Testis (tissue), 3 donors: Measurements from ENCODE around the gene TAS2R1. TPM values are rescaled to one million over a fixed set of nuclear protein-coding genes. Genes with fewer than 3 reads are reported as not detected.

Experiments used
- DNase-seq: peaks from one replicate; pipeline ENCODE4 v3.0.0-alpha.2; 2019
- H3K27ac ChIP-seq, 2 donors: fragments of 200-600 bp; sonication (generic); one replicate each; pipeline ENCODE4 v1.5.1; 2019
- H3K27me3 ChIP-seq: fragments of 200-600 bp; sonication (generic); one replicate; pipeline ENCODE4 v1.5.1; 2019
- H3K36me3 ChIP-seq: fragments of 200-600 bp; sonication (generic); one replicate; pipeline ENCODE4 v1.5.1; 2017; ENCODE audit warnings: low read depth; ENCODE audit errors: missing control alignments
- H3K4me1 ChIP-seq: fragments of 200-600 bp; sonication (generic); one replicate; pipeline ENCODE4 v1.5.1; 2019
- H3K4me3 ChIP-seq, 2 donors: fragments of 200-600 bp; sonication (generic); one replicate each; pipeline ENCODE4 v1.5.1; 2017 to 2019
- H3K9me3 ChIP-seq: fragments of 200-600 bp; sonication (generic); one replicate; pipeline ENCODE4 v1.5.1; 2017
- CTCF ChIP-seq, 3 experiments: fragments of 450-650 bp in 2 of 3; fragments of 200-600 bp in 1 of 3; sonication (generic) in 1 of 3; IDR thresholded peaks; one replicate each; pipeline ENCODE4 v1.5.1; 2016 to 2019; ENCODE audit warnings: antibody characterized with exemption in 3 of 3, mild to moderate bottlenecking in 2 of 3, moderate library complexity in 1 of 3
- POLR2A ChIP-seq: fragments of 450-650 bp; IDR thresholded peaks from one replicate; pipeline ENCODE4 v1.6.1; 2017; ENCODE audit warnings: antibody characterized with exemption, mild to moderate bottlenecking, moderate library complexity
- WGBS, 2 donors: methylation state at CpG; one replicate each; pipeline ENCODE4 v1.1.5; 2018; 5-methylcytosine and 5-hydroxymethylcytosine counted together
- intact Hi-C: fragments of 100-400 bp; cut with DNase I; formaldehyde crosslinking; loops from one replicate; pipeline ENCODE4 v1.15.1; 2023; ENCODE audit warnings: low total_unique reads
- polyA plus RNA-seq: library from polyadenylated mRNA; stranded (reverse); fragments of 350-450 nt; fragmentation: Illumina TruSeq; extraction: RNeasy Lipid Tissue Mini Kit (QIAGEN cat#74804); gene quantifications from one replicate; pipeline ENCODE4 v1.2.3, GENCODE V29; 2014; ENCODE audit warnings: low read depth, low replicate concordance; ENCODE audit not compliant: insufficient read depth
- total RNA-seq, 2 donors: library from RNA; depleted of rRNA; stranded (reverse); fragments of >200 nt; gene quantifications; one replicate each; pipeline ENCODE4 v1.2.3, GENCODE V29; 2016

The TAS2R1 gene
- total and polyA plus RNA-seq, 3 donors from 2014 or later: 0.50 to 1.3 (median 1.1) TPM

DNA sequence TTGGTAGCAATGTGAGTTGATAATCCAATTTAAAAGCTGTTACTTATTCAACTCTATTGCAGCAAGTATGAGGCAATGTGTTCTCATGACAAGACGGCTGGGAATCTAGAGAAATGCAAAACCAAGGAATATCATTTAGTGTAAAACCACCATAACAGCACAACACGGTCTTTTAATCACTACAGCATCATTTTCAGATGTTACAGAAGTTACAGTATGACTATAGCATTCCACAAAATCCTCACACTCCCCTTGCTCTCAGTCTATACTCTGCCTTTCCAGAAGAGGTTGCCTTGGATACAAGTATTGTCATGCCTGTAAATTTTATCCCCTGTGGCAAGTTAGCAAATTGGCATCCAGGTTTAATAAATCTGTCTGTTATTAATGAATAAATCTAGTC, 28.6 kb upstream of the TAS2R1 start:
- no peaks in the 10 kb centered on the region for H3K9me3 ChIP-seq
- H3K4me3 ChIP-seq: no peak overlapping the region
- no peak overlapping the region for H3K27ac ChIP-seq
- TF ChIP-seq CTCF (IDR thresholded peaks at IDR 0.05) (no peak), POLR2A (no peak)
- no peaks in the 10 kb centered on the region for H3K4me1 ChIP-seq
- WGBS, 2 donors: 66 to 67% methylated on average over 2 of the region's 2 CpGs
- intact Hi-C loops: no loop called here
- H3K36me3 ChIP-seq: no peaks in the 10 kb centered on the region
- H3K27me3 ChIP-seq: no peaks in the 10 kb centered on the region
- no peak for DNase-seq

GRCh38 chr5:9657819-9658218, 27.7 kb upstream of the TAS2R1 start:
- H3K9me3 ChIP-seq: no peaks in the 10 kb centered on the region
- H3K4me3 ChIP-seq: no peak overlapping the region
- TF ChIP-seq POLR2A (no peak), CTCF (IDR thresholded peaks at IDR 0.05) (no peak)
- no peak for DNase-seq
- intact Hi-C loops: no loop called here
- H3K27me3 ChIP-seq: no peaks in the 10 kb centered on the region
- no peaks in the 10 kb centered on the region for H3K4me1 ChIP-seq
- no peak overlapping the region for H3K27ac ChIP-seq
- 80 to 83% methylated on average over 1 of the region's 1 CpG for WGBS, 2 donors
- H3K36me3 ChIP-seq: no peaks in the 10 kb centered on the region

DNA sequence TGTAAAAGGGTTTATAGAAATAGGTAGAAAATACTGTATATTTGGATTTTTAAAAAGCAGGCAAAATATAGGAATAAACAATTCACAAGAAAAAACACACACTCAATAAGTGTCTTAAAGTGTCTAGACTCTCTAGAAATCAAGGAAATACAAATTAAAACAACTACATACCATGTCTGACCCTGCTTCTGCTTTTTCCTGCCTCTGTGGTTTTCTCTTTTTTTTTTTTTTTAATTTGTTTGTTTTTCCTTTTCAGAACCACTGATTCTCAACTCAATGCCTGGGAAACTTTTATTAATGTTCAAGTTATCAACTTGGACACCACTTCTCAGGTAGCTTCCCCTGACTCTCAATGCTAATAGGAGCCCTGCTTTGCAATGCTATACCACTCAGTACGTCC, 25.5 kb upstream of the TAS2R1 start:
- TF ChIP-seq POLR2A (no peak), CTCF (IDR thresholded peaks at IDR 0.05) (no peak)
- no peaks in the 10 kb centered on the region for H3K36me3 ChIP-seq
- intact Hi-C loops: no loop called here
- H3K27ac ChIP-seq: no peak overlapping the region
- WGBS, 2 donors: 87 to 90% methylated on average over 1 of the region's 1 CpG
- no peaks in the 10 kb centered on the region for H3K9me3 ChIP-seq
- no peak overlapping the region for H3K4me3 ChIP-seq
- H3K27me3 ChIP-seq: no peaks in the 10 kb centered on the region
- H3K4me1 ChIP-seq: no peaks in the 10 kb centered on the region
- no peak for DNase-seq

- H3K27me3 ChIP-seq: no peaks in the 10 kb centered on the region
- H3K4me1 ChIP-seq: no peaks in the 10 kb centered on the region
- H3K27ac ChIP-seq: no peak overlapping the region
- no peak for DNase-seq
- H3K9me3 ChIP-seq: no peaks in the 10 kb centered on the region
- no peak overlapping the region for H3K4me3 ChIP-seq
- intact Hi-C loops: no loop called here
- no peak for TF ChIP-seq POLR2A
- TF ChIP-seq CTCF (IDR thresholded peaks at IDR 0.05): no peak
- H3K36me3 ChIP-seq: no peaks in the 10 kb centered on the region
These were observed 24.7 kb upstream of the TAS2R1 start for GRCh38 chr5:9654886-9655285.

- Histone ChIP-seq H3K36me3 (no peaks in the 10 kb centered on the region), H3K4me1 (no peaks in the 10 kb centered on the region), H3K4me3 (no peak overlapping the region), H3K27ac (no peak overlapping the region), H3K27me3 (no peaks in the 10 kb centered on the region), H3K9me3 (no peaks in the 10 kb centered on the region)
- intact Hi-C loops: no loop called here
- TF ChIP-seq CTCF (IDR thresholded peaks at IDR 0.05) (no peak), POLR2A (no peak)
- WGBS, 2 donors: 46 to 73% methylated on average over 2 of the region's 2 CpGs
- peak; percentile 19 for DNase-seq
These were observed 23.7 kb upstream of the TAS2R1 start for GRCh38 chr5:9653811-9654210.
